K562 treated with DMSO at 1 percent for 48 hours (cell line): ENCODE data around the gene KIR3DL2. TPM values are rescaled to one million over a fixed set of nuclear protein-coding genes. Genes with fewer than 3 reads are reported as not detected.

Source experiments
- total RNA-seq: library from RNA; unstranded; fragments of 300-600 nt; gene quantifications from 2 replicates; pipeline ENCODE4 v1.2.3, GENCODE V29; 2022; ENCODE audit warnings: low replicate concordance; ENCODE audit errors: extremely low read depth

The KIR3DL2 gene
- not detected in 2 replicates for total RNA-seq

GRCh38 chr19:54850061-54850640, at the start of gene KIR3DL2:
KIR3DL2 (plus strand) TSS chr19:54850443; CDS start chr19:54850476, 33 bp downstream.

GRCh38 chr19:54803410-54803809, 46.8 kb upstream of the KIR3DL2 start, which contains the start of gene KIR2DL4:
KIR2DL4 (plus strand) TSS chr19:54803610; CDS start chr19:54803652, 42 bp downstream.

GRCh38 chr19:54816251-54816650, 34.0 kb upstream of the KIR3DL2 start, which contains the start of gene KIR3DL1:
KIR3DL1 (plus strand) TSS chr19:54816468.

DNA sequence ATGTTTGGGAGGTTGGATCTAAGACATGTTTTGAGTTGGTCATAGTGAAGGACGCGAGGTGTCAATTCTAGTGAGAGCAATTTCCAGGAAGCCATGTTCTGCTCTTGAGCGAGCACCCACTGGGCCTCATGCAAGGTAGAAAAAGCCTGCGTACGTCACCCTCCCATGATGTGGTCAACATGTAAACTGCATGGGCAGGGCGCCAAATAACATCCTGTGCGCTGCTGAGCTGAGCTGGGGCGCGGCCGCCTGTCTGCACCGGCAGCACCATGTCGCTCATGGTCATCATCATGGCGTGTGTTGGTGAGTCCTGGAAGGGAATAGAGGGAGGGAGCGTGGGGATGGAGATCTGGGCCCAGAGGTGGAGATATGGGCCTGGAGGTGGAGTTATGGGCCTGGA, 17.7 kb upstream of the KIR3DL2 start, which contains the start of gene KIR2DS4:
Gene KIR2DS4, plus strand, starts transcription at position 181 of the 400 bp plus-strand sequence.

GRCh38 chr19:54873990-54874389, 23.7 kb downstream of the KIR3DL2 start, which contains the start of gene FCAR:
FCAR (plus strand) TSS chr19:54874235; CDS start chr19:54874290, 55 bp downstream.

DNA sequence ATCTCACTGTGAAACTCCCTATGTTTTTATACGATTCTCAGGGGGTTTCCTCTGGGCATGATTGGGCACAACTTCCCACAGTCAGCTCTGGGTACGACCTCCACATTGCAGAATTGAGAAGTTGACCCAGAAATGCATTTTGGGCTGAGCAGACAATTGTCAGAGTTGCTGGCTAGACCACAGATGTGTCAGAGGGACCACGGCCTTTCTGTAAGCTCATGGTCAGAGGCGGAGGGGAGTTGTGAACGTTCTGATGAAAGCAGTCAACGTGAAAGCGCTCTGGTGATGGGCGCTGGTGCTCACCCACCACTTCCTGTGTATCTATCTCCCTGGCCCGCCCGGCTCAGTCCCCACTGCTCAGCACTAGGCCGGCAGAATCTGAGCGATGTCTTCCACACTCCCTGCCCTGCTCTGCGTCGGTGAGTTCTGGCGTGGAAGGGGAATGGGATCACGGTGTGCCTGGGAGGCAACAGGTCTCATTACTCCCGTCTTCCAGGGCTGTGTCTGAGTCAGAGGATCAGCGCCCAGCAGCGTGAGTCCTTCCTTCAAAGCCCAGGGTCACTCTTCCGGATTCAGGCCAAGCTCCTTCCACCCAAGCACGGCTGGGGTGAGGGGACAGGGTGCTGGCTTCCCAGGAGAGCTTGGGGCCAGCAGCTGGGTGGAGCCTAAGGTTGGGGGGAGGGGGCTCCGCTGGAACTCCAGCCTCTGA, 55.7 kb downstream of the KIR3DL2 start, which contains the start of gene NCR1:
Gene NCR1, plus strand, starts transcription at position 346 of the 709 bp plus-strand sequence. Its CDS starts 40 bp downstream, at position 386.

Other genes with a start within 250 kb of the KIR3DL2 start
- gene LILRB1, start 220.0 kb upstream of the KIR3DL2 start, total RNA-seq: not detected in 2 replicates
- not detected in 2 replicates for gene LILRB4, start 187.5 kb upstream of the KIR3DL2 start, total RNA-seq
- not detected in 2 replicates for gene KIR3DL3, start 126.0 kb upstream of the KIR3DL2 start, total RNA-seq
- gene KIR2DL3, start 111.9 kb upstream of the KIR3DL2 start, total RNA-seq: not detected in 2 replicates
- gene KIR2DL1, start 80.7 kb upstream of the KIR3DL2 start, total RNA-seq: not detected in 2 replicates
- not detected in 2 replicates for gene KIR2DL4, start 46.8 kb upstream of the KIR3DL2 start, total RNA-seq
- not detected in 2 replicates for gene KIR3DL1, start 34.0 kb upstream of the KIR3DL2 start, total RNA-seq
- gene KIR2DS4, start 17.8 kb upstream of the KIR3DL2 start, total RNA-seq: not detected in 2 replicates
- not detected in 2 replicates for gene FCAR, start 23.8 kb downstream of the KIR3DL2 start, total RNA-seq
- gene NCR1, start 55.7 kb downstream of the KIR3DL2 start, total RNA-seq: not detected in 2 replicates
- gene NLRP7, start 97.1 kb downstream of the KIR3DL2 start, total RNA-seq: not detected in 2 replicates
- gene NLRP2, start 115.9 kb downstream of the KIR3DL2 start, total RNA-seq: not detected in 2 replicates
- gene GP6, start 187.8 kb downstream of the KIR3DL2 start, total RNA-seq: not detected in 2 replicates
- gene RDH13, start 212.7 kb downstream of the KIR3DL2 start, total RNA-seq: not detected in 2 replicates
- not detected in 2 replicates for gene EPS8L1, start 225.4 kb downstream of the KIR3DL2 start, total RNA-seq